Activated naive CD4-positive, alpha-beta T cell treated with anti-CD3 and anti-CD28 coated beads, Interleukin-2, amount 50 U/mL, for 72 hours (primary cell): Measurements from ENCODE around the gene FASTK. TPM values are rescaled to one million over a fixed set of nuclear protein-coding genes. Genes with fewer than 3 reads are reported as not detected.
"Not testable (repeated sequence)": the region's sequence is repeated elsewhere in the genome, so short reads cannot be mapped to it uniquely, and the experiment has no call there.

Source experiments
- ATAC-seq, 2 donors: fragments of 150-1000 bp; cut with Tn5 transposase; 2 replicates each; pipeline ENCODE4 v1.10.0; 2021; ENCODE audit warnings: mild to moderate bottlenecking in 2 of 2, moderate library complexity in 2 of 2
- DNase-seq, 2 donors: peaks; one replicate each; pipeline ENCODE4 v3.0.0; 2021 to 2022; ENCODE audit warnings: low spot score in 2 of 2
- H3K27ac Mint-ChIP-seq, 2 donors: one replicate each; pipeline ENCODE4 v1.8.0; 2022; ENCODE audit warnings: mild to moderate bottlenecking in 2 of 2, mixed read lengths in 2 of 2
- H3K36me3 Mint-ChIP-seq, 2 donors: one replicate each; pipeline ENCODE4 v1.8.0; 2022; ENCODE audit warnings: mixed read lengths in 2 of 2
- H3K9me3 Mint-ChIP-seq, 2 donors: one replicate each; pipeline ENCODE4 v1.8.0; 2022; ENCODE audit warnings: mixed read lengths in 2 of 2
- total RNA-seq, 2 donors: library from RNA; stranded (reverse); gene quantifications; one replicate each; pipeline ENCODE4 v1.2.3, GENCODE V29; 2022

Gene FASTK
- total RNA-seq, 2 donors from 2014 or later, result 27.0 to 62.0 TPM

- Mint-ChIP-seq H3K27ac (no peak overlapping the region), H3K9me3 (no peaks in the 10 kb centered on the region), H3K36me3 (no peaks in the 10 kb centered on the region)
- ATAC-seq (no peak), DNase-seq (no peak)
These were observed 26.9 kb downstream of the FASTK start for GRCh38 chr7:151053751-151054150.

GRCh38 chr7:151053096-151053495 is 27.5 kb downstream of the FASTK start:
- Mint-ChIP-seq H3K27ac (no peak overlapping the region), H3K9me3 (no peaks in the 10 kb centered on the region), H3K36me3 (no peaks in the 10 kb centered on the region)
- ATAC-seq, result no peak
- no peak for DNase-seq

DNA sequence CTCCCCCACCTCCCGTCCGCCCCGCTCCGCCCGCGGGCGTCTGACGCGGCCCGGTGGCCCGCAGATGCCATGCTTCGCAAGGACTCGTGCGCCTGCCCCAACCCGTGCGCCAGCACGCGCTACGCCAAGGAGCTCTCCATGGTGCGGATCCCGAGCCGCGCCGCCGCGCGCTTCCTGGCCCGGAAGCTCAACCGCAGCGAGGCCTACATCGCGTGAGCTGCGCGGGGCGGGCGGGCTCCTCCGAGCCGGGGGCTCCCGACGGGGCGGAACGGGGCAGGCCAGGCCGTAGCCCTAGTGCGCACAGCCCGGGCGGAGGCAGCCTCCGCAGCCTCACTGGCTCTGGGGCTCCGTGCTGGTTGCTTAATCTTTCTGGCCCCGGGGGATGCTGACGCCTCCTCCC is 29.5 kb downstream of the FASTK start:
- DNase-seq, result peak in 1 of 2 donors; percentile 46
- Mint-ChIP-seq H3K9me3 (no peaks in the 10 kb centered on the region), H3K27ac (no peak overlapping the region), H3K36me3 (no peaks in the 10 kb centered on the region)
- ATAC-seq, result peak; percentile 63 to 76

DNA sequence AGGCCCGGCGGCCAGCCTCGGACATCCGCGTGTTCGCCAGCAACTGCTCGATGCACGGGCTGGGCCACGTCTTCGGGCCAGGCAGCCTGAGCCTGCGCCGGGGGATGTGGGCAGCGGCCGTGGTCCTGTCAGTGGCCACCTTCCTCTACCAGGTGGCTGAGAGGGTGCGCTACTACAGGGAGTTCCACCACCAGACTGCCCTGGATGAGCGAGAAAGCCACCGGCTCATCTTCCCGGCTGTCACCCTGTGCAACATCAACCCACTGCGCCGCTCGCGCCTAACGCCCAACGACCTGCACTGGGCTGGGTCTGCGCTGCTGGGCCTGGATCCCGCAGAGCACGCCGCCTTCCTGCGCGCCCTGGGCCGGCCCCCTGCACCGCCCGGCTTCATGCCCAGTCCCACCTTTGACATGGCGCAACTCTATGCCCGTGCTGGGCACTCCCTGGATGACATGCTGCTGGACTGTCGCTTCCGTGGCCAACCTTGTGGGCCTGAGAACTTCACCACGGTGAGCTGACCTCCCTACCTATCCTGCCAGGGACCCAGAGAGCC is 31.6 kb downstream of the FASTK start:
- no peak for DNase-seq
- no peaks in the 10 kb centered on the region for H3K36me3 Mint-ChIP-seq
- peak overlapping the region in 1 of 2 donors; percentile 85 for H3K27ac Mint-ChIP-seq
- H3K9me3 Mint-ChIP-seq, result no peaks in the 10 kb centered on the region
- ATAC-seq, result no peak

GRCh38 chr7:151047976-151048815 is 32.4 kb downstream of the FASTK start, which contains the start of gene ASIC3:
ASIC3 (plus strand) TSS chr7:151048531; CDS start chr7:151048886, 355 bp downstream.
- H3K27ac Mint-ChIP-seq, result peak within 1 kb of the TSS in 1 of 2 donors; percentile 85
- H3K36me3 Mint-ChIP-seq, result no peaks in the 10 kb centered on the region
- ATAC-seq (no peak), DNase-seq (no peak)
- H3K9me3 Mint-ChIP-seq, result no peaks in the 10 kb centered on the region

GRCh38 chr7:151046603-151047573 is 33.7 kb downstream of the FASTK start:
- no peak for DNase-seq
- no peak for ATAC-seq
- Mint-ChIP-seq H3K36me3 (no peaks in the 10 kb centered on the region), H3K27ac (no peak overlapping the region), H3K9me3 (no peaks in the 10 kb centered on the region)

GRCh38 chr7:151045967-151046366 is 34.6 kb downstream of the FASTK start:
- no peaks in the 10 kb centered on the region for H3K36me3 Mint-ChIP-seq
- H3K9me3 Mint-ChIP-seq, result no peaks in the 10 kb centered on the region
- DNase-seq, result no peak
- no peak for ATAC-seq
- no peak overlapping the region for H3K27ac Mint-ChIP-seq

DNA sequence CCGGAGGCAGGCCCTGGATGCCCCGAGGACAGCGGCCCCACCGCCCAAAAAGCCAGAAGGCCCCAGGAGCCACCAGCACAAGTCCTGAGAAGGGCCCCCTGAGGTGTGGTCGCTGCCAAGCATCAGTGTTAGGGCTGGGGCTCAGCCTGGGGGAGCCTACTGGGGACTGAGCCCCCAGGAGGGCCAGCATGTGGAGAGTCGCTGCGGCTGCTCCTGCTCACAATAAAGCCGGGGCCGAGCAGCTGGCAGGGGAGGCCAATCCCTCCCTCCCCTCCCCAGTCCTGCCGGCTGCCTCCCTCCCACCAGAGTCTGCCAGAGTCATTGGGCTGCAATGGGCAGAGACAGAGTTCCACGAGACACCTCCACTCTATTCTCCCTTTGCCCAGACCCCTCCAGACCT is 35.3 kb downstream of the FASTK start:
- no peak for ATAC-seq
- H3K9me3 Mint-ChIP-seq, result no peaks in the 10 kb centered on the region
- H3K36me3 Mint-ChIP-seq, result no peaks in the 10 kb centered on the region
- DNase-seq, result no peak
- no peak overlapping the region for H3K27ac Mint-ChIP-seq

GRCh38 chr7:151043959-151044358 is 36.6 kb downstream of the FASTK start:
- no peak for ATAC-seq
- Mint-ChIP-seq H3K36me3 (no peaks in the 10 kb centered on the region), H3K27ac (no peak overlapping the region), H3K9me3 (no peaks in the 10 kb centered on the region)
- DNase-seq, result no peak

- DNase-seq, ATAC-seq, H3K36me3 Mint-ChIP-seq, H3K27ac Mint-ChIP-seq, H3K9me3 Mint-ChIP-seq: not testable (repeated sequence)
These were observed 37.2 kb downstream of the FASTK start for GRCh38 chr7:151043449-151043848.

DNA sequence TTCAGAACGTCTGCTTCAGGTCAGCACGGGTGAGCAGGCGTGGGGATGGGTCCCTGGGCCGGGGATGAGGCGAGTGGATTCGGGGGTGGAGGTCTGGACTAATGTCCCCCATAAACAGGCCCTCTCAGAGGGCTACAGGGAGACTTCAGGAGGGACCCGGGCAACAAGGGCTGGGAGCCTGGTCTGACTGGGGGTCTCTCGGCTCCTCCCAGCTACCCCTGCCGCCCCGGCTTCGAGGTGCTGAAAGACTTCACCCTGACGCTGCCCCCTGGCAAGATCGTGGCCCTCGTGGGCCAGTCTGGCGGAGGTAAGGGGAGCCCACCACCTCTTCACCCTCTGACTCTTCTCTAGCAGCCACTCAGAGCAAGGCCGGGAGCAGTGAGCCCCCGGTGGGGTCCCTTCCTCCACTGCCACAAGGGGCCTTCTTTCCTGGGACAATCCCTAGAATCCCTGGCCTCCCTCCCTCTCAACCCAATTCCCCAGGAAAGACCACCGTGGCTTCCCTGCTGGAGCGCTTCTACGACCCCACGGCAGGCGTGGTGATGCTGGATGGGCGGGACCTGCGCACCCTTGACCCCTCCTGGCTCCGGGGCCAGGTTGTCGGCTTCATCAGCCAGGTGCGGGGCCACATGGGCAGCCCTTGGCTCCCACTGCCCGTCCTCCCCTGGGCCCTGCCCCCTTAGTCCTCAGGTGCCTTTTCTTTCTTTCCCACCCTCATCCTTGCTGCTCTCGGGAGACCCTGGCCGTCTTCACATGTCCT is 39.8 kb downstream of the FASTK start:
- no peak for DNase-seq
- H3K27ac Mint-ChIP-seq, result peak overlapping the region in 1 of 2 donors; percentile 85
- no peak for ATAC-seq
- H3K9me3 Mint-ChIP-seq, result no peaks in the 10 kb centered on the region
- H3K36me3 Mint-ChIP-seq, result no peaks in the 10 kb centered on the region

GRCh38 chr7:151039850-151040548 is 40.6 kb downstream of the FASTK start:
- Mint-ChIP-seq H3K27ac (peak overlapping the region; percentile 85 to 96), H3K9me3 (no peaks in the 10 kb centered on the region), H3K36me3 (no peaks in the 10 kb centered on the region)
- DNase-seq (no peak), ATAC-seq (peak; percentile 0 to 1)

- peak; percentile 96 for ATAC-seq
- Mint-ChIP-seq H3K36me3 (no peaks in the 10 kb centered on the region), H3K27ac (peak overlapping the region; percentile 85 to 97), H3K9me3 (no peaks in the 10 kb centered on the region)
- peak; percentile 68 to 95 for DNase-seq
These were observed 41.4 kb downstream of the FASTK start for GRCh38 chr7:151038951-151039849.

- Mint-ChIP-seq H3K9me3 (no peaks in the 10 kb centered on the region), H3K27ac (peak overlapping the region in 1 of 2 donors; percentile 76), H3K36me3 (no peaks in the 10 kb centered on the region)
- no peak for ATAC-seq
- DNase-seq, result no peak
These were observed 44.7 kb downstream of the FASTK start for GRCh38 chr7:151035902-151036301.
